SK-N-MC (cell line): Measurements from ENCODE around the gene RAET1G.

Experiments
- EZH2 ChIP-seq: fragments of 200-600 bp; sonication (generic); IDR thresholded peaks from one replicate; pipeline ENCODE4 v1.6.1; 2017; ENCODE audit warnings: antibody characterized with exemption
- POLR2AphosphoS5 ChIP-seq: IDR thresholded peaks from 2 replicates; pipeline ENCODE4 v1.6.1; 2012; ENCODE audit warnings: mild to moderate bottlenecking, low read depth, low read length, borderline replicate concordance

GRCh38 chr6:149905911-149906371 is 17.0 kb downstream of the RAET1G start:
- no peak for TF ChIP-seq EZH2
- no peak for TF ChIP-seq POLR2AphosphoS5
